ENCODE data around the gene REL. TPM values are rescaled to one million over a fixed set of nuclear protein-coding genes. Genes with fewer than 3 reads are reported as not detected.
A peak's percentile ranks its signal among the peaks of the same experiment; 100 is the strongest.
"Not testable (repeated sequence)": the region's sequence is repeated elsewhere in the genome, so short reads cannot be mapped to it uniquely, and the experiment has no call there.

The REL gene
- total RNA-seq, 1 donor from 2014 or later: 5.7 TPM

DNA sequence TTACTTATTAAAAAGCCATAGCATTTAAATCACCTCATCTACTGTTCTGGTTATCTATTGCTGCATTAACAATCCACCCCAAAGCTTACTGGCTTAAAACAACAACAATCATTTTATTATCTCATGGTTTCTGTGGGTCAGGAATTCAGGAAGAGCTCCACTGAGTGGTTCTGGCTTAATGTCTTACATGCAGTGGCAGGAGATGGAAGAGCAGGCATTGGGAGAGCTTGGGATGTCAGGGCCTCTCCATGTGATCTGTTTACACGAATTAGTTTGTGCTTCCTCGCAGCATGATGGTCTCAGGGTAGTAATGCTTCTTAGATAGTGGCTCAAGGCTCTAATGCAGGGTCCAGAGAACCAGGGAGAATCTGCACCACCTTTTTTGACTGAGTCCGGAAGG, 14.4 kb upstream of the REL start:
- no peak for FAIRE-seq
- no peak for DNase-seq (ENCODE audit: low spot score in 2 of 2)

DNA sequence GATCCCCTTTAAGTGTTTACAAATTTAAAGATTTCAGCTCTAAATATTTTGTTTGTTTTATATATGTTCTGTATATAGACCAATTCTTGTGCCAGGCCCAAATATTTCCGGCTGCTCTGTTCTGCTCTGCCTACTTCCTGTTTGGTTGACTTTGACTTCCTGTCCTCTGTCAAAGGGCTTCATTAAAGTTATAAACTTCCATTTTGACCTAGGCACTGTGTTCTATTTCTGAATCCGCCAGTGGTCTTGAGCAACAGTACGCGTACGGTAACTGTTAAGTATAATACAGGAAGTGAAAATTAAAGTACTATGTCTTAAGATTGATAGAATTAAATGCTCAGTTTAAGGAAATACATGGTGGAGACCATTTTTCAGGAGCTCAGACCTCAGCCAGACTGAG, 13.5 kb upstream of the REL start:
- DNase-seq (ENCODE audit: low spot score in 2 of 2) (no peak), FAIRE-seq (no peak)

DNA sequence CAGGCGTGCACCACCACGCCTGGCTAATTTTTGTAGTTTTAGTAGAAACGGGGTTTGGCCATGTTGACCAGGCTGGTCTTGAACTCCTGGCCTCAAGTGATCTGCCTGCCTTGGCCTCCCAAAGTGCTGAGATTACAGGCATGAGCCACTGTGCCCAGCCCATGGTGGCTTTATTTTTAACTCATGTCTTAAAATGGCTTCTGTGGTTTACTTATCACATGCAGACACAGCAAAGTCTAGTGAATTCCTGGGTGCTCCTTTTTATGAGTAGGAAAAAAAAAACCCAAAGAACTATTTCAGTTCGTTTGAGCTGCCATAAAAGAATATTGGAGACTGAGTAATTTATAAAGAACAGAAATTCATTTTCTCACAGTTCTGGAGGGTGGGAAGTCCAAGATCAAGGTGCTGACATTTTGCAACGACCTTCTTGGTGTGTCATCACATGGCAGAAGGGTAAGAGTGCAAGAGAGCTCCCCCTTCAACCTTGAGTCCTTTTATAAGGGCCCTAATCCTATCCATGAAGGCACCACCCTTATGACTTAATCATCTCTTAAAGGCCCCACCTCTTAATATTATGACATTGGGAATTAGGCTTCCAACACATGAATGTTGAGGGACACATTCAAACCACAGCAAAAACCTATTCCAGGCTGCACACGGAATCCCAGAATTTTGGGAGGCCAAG, 12.6 kb upstream of the REL start:
- DNase-seq (ENCODE audit: low spot score in 2 of 2) (no peak), FAIRE-seq (no peak)

DNA sequence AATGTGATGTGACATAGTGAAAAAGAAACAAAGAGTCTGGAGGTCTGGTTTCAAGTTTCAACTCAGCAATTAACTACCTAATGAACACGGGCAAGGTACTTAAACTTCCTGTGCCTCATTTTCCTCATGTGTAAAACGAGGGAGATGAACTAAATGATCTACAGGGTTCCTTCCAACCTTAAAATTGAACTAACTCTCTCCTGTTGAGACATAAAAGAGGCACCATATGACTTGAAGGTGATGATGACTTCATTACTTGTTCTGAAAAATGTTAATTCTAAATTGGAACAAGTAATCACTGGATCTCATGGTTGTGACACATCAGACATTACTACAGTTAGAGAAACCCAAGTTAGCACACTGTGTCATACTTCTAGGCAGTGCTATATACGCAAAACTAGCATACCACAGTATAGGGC, 8.9 kb upstream of the REL start:
- no peak for FAIRE-seq
- DNase-seq (ENCODE audit: low spot score in 2 of 2): no peak

DNA sequence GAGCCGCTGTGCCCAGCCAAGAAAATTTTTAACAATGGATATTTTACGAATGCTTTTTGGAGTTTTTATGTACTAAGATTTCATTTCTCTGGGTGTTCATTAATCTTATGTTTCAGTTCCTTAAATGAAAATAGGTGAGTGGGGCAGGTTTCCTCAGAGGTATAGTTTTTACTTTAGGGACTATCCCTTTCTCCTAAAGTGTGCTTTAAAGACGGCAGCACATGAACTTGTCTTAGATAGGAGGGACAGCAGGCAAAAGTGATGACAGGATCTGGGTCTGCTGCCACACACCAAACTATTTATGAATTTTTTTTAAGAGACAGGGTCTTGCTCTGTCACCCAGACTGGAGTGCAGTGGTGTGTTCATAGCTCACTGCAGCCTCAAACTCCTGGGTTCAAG, 8.0 kb upstream of the REL start:
- FAIRE-seq: no peak
- DNase-seq (ENCODE audit: low spot score in 2 of 2): no peak

DNA sequence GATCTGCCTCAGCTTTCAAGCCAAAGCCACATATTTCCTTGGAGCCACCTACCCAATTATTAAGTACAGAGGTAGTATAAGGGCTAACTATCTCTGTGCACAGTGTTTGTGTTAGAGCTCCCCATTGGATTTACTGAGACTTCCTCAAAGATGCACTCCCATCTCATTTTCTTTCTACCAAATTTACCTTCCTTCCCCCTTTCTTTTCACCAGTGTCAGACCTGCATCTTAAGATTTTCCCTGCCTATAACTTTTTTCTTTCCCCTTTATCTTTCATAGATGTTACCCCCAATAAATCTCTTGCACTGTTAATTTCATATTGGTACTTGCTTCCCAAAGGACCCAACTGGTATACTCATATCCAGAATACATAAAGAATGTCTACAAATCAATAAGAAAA, 5.9 kb upstream of the REL start:
- no peak for DNase-seq (ENCODE audit: low spot score in 2 of 2)
- FAIRE-seq: no peak

DNA sequence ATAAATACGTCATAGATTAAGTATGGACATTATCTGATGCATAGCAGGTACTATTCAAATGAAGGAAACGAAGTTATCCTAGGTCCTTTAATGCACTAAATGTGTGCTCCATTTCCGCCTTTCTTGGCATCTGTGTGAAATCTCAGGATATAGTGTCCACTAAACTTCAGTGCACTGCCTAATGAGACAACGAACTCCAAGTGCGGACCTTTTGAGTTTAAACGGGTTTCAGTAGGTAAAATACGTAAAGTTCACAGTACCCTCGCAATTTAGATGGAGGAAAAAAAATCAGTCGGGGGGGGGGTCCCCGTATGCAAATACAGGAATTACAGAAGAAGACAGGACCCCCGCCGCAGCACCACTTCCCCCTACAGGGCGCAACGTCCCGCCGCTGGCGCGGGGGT, 729 bp upstream of the REL start:
- peak in 1 of 2 donors; percentile 16 for DNase-seq (ENCODE audit: low spot score in 2 of 2)
- no peak for FAIRE-seq

DNA sequence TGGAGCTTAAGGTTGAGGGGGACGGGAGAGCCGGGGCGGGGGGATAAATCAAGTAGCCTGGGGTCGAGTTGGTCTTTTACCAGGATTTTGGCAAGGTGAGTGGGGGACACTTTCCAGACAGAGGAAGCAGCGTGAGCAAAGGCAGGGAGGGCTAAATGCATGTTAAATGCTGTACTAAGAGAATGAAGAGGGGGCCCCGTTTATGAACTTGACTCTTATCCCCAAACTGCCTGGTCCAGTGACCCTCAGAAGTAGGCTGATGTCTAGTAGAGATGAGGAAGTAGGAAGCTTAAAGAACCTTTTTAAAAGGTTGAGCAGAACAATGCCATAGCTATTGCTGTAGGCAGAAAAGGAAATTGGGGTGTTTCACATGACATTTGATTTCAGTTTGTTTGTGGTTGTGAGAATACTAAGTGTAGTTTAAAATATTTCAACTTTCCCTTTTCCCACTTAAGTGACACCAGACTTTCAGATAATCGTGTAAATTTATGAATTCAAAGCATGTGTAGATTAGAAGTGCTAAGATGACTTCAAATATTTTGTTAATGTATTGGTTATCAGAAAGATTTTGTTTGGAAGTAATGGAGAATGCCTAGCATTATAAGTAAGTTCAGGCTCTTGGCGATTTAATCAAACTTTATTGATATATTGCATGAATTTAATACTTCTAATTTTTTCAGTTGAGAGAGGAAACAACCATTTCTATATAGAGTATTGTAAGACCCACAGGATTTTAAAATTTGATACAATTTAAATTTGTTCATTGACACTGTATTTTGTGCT, 1.8 kb downstream of the REL start:
- FAIRE-seq (no peak), DNase-seq (ENCODE audit: low spot score in 2 of 2) (no peak)

DNA sequence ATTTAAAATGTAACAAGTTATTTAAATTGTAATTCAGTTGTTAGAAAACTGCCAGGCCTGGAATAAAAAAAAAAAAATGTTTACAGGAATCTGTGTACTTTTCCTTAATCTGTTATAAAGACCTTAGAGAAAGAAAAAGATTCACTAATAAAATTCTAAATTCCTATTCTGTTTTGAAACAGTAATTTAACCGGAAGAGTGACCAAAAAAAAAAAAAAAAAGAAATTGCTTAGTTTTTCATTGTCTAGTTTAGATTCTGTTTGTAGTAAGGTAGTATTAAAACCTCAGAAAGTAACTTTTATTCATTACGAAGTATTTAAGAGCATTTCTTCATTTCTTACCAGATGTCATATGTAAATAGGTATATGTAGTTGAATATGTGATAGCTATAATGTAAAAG, 2.5 kb downstream of the REL start:
- FAIRE-seq: no peak
- DNase-seq (ENCODE audit: low spot score in 2 of 2): no peak

DNA sequence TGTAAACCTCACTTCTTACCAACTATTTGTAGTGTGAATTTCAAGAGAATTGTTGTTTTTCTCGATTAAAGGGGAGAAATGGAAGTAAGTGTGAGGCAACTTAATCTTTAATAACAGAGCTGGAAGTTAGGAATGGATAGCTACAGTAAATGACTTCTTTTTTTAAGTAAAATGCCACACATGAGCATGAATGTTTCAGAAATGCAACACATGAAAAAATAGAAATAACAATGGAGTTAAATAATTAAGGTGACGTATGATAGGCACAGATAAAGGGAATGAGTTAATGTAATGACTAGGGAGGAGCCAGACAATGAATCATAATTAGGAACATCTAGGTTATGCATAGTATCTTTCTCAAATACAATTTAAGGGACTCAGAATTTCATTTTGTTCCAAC, 3.4 kb downstream of the REL start:
- FAIRE-seq: no peak
- DNase-seq (ENCODE audit: low spot score in 2 of 2): no peak

DNA sequence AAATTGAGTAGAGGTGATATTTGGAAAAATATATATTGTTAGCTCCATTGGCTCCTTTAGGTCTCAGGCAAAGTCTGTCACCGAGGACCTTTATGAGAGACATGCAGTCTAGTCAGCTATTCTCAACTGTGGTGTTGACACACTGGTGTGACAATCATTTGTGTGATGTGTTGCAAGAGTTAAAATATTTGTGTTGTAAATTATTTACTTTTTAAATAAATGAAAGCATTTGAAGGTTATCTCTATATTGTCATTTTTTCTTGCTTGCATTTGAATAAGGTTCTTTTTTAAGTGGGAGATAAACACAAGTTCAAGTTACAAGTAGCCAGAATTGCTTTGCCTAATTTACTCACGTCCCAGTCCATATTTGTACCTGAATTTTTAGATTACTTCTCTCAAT, 4.3 kb downstream of the REL start:
- DNase-seq (ENCODE audit: low spot score in 2 of 2) (no peak), FAIRE-seq (no peak)

DNA sequence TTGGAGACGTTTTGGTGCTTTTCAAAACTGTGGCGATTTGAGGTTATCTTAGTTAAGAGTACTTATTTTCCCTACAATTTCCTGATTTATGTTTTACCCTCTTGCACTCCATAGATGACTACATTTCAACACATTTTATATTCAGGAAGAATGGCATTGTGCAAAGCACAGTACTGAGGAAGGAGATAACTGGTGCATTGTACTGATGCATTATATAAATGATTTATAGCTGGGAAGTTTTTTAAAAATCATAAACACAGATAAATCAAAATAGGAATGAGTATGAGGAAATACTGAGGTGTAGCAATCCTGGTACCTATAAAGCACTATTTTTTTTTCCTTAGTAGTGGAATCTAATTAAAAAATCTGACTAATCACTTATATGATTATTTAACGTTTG, 5.6 kb downstream of the REL start:
- FAIRE-seq (no peak), DNase-seq (ENCODE audit: low spot score in 2 of 2) (no peak)

DNA sequence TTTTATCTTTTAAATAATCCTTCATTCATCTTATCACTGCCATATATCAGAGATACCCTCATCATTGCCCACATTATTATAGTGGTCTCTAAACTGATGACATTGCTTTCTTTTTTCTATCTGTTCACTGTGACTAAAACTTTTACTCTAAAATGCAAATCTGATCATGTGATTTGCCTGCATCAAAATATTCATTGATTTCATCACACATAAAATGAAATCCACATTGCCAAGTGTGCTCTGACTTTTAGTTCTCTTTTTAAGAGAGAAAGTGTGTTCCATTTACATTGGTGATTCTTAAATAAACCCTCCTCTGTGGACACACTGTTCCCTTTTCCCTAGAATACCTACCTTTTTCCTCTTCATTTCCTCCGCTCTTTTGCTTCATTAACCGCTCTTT, 7.5 kb downstream of the REL start:
- DNase-seq (ENCODE audit: low spot score in 2 of 2): no peak
- no peak for FAIRE-seq

DNA sequence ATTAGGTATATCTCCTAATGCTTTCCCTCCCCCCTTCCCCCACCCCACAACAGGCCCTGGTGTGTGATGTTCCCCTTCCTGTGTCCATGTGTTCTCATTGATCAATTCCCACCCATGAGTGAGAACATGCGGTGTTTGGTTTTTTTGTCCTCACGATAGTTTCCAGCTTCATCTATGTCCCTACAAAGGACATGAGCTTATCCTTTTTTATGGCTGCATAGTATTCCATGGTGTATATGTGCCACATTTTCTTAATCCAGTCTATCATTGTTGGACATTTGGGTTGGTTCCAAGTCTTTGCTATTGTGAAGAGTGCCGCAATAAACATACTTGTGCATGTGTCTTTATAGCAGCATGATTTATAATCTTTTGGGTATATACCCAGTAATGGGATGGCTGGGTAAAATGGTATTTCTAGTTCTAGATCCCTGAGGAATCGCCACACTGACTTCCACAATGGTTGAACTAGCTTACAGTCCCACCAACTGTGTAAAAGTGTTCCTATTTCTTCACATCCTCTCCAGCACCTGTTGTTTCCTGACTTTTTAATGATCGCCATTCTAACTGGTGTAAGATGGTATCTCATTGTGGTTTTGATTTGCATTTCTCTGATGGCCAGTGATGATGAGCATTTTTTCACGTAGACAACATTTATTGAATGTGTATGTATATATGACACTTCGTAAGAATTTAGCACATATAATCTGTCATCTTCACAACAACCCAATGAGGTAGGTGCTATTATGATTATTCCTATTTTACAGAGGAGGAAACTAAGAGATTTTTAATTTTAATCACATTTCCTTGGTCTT, 8.4 kb downstream of the REL start:
- not testable (repeated sequence) for FAIRE-seq; DNase-seq (ENCODE audit: low spot score in 2 of 2)

DNA sequence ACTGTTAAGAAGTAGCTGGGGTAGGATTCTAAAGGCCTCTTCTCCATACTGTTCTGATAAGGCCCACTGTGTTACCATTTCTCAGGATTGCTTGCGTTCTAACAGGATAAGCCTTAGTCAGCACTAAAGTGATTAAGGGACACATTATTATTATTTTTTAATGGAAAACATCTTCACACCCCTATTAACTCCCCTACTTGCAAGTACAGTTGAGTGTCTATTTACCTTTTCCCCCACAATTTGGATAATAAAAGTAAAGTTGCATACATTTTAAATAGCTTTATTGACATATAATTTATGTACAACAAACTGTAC, 9.0 kb downstream of the REL start:
- no peak for DNase-seq (ENCODE audit: low spot score in 2 of 2)
- FAIRE-seq: no peak

DNA sequence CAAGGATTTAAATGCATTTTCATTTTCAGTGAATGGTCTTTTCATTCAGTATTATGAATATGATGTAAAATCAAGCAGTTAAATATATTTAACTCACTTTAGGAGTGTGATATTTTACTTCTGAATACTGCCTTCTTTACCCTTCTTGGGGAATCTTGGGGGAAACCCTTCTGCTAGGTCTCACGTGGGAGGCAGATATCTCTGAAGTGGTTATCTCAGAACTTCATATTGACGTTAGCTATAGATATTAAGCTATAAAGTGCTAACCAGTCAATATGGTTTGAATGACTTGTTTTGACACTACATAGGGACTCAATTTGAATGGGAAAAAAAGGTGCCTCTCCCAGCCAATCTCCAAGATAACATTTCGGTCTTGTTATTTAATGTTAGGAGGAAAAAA, 9.8 kb downstream of the REL start:
- no peak for FAIRE-seq
- DNase-seq (ENCODE audit: low spot score in 2 of 2): no peak

DNA sequence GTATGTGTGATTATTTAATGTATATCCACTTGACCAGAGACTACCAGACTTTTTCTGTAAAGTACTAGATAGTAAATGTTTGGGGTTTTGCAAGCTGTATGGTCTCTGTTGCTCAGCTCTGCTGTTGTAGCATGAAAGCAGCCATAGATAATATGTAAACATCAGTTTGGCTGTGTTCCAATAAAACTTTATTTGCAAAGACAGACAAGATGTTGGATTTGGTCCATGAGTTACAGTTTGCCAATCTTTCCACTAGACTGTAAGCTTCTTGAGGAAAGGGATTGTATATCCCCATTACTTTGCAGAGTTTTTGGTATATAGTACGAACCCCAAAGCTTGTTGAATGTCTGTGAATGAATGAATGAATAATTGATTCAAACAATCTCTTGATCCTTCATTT, 17.2 kb downstream of the REL start:
- FAIRE-seq: no peak
- no peak for DNase-seq (ENCODE audit: low spot score in 2 of 2)

DNA sequence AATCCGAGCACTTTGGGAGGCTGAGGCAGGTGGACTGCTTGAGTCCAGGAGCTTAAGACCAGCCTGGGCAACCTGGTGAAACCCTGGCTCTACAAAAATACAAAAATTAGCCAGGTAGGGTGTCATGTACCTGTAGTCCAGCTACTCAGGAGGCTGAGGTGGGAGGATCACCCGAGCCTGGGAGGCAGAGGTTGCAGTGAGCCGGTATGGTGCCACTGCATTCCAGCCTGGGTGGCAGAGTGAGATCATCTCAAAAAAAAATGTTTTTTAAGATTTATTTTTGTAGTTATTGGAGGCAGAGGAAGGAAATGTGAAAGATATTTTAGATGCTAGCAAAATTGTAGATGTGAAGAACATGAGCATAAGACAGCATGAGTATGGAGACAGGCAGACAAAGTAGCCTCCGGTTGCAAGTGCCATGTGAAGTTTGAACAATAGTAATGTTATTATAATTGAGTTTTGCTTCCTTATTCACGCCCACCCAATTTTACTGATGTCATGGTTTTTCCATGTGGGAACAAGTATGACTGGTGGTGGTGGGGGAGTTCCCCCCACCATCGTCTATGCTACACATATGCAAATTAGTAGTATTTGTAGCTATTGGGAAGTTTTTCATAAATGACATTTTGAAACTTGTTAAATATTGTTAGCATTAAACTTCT, 18.0 kb downstream of the REL start:
- no peak for FAIRE-seq
- no peak for DNase-seq (ENCODE audit: low spot score in 2 of 2)

DNA sequence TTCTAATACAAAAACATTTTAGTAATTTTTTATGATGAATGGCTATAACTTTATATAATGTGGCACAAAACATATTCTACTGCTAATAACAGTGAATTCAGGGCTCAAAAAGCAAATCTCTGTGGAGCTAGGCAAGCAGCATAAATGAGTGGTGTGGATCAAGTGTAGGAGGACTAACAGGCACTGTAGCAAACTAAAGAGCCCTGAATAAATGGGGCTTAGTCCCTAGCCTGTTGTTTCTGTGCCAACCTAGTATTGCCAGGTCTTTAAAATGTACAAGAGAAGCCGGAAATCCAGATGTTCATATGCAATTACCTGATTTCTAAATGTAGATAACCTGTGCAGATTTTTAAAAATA, 18.5 kb downstream of the REL start:
- DNase-seq (ENCODE audit: low spot score in 2 of 2) (no peak), FAIRE-seq (no peak)

DNA sequence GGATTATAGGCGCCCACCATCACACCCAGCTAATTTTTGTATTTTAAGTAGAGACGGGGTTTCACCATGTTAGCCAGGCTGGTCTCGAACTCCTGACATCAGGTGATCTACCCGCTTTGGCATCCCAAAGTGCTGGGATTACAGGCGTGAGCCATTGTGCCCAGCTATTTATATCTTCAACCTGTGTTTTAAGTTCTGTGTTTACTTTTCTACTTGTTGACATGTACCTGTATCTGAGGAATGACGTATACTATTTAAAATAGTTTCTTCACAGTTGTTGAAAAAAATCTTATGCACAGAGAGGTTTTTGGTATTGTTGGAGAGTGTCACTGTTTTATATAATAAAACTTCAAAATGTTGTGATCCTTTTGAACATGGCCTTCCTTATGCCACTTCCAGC, 19.9 kb downstream of the REL start:
- not testable (repeated sequence) for FAIRE-seq; DNase-seq (ENCODE audit: low spot score in 2 of 2)

DNA sequence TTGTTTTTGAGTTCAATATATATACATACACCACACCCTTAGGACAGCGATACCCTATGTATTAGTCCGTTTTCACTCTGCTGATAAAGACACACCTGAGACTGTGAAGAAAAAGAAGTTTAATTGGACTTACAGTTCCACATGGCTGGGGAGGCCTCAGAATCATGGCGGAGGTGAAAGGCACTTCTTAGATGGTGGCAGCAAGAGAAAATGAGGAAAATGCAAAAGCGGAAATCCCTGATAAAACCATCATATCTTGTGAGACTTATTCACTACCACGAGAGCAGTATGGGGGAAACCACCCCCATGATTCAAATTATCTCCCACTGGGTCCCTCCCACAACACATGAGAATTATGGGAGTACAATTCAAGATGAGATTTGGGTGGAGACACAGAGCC, 24.5 kb downstream of the REL start:
- not testable (repeated sequence) for DNase-seq (ENCODE audit: low spot score in 2 of 2); FAIRE-seq

Measured in frontal cortex (tissue), 4 donors.